Stimulated activated memory B cell treated with anti-CD40 and anti-IgM and Interleukin-4, amounts not matched to agents 10 μg/mL and 1 μg/mL and 100 μg/mL, for 72 hours (primary cell): ENCODE measurements around the gene DNER.

ENCODE experiments used
- ATAC-seq: fragments of 150-1000 bp; cut with Tn5 transposase; 2 replicates; pipeline ENCODE4 v1.10.0; 2021
- H3K27ac Mint-ChIP-seq: one replicate; pipeline ENCODE4 v1.8.0; 2022; ENCODE audit warnings: mild to moderate bottlenecking, mixed read lengths
- H3K27me3 Mint-ChIP-seq: one replicate; pipeline ENCODE4 v1.8.0; 2022; ENCODE audit warnings: mixed read lengths
- H3K36me3 Mint-ChIP-seq: one replicate; pipeline ENCODE4 v1.8.0; 2022; ENCODE audit warnings: mixed read lengths
- H3K4me1 Mint-ChIP-seq: one replicate; pipeline ENCODE4 v1.8.0; 2022; ENCODE audit warnings: mixed read lengths
- H3K4me3 Mint-ChIP-seq: one replicate; pipeline ENCODE4 v1.8.0; 2022; ENCODE audit warnings: mild to moderate bottlenecking, moderate library complexity, mixed read lengths
- H3K9me3 Mint-ChIP-seq: one replicate; pipeline ENCODE4 v1.8.0; 2022; ENCODE audit warnings: mixed read lengths

DNER gene

GRCh38 chr2:229451852-229452251 is 262.5 kb downstream of the DNER start:
- peaks cover 2% of the 10 kb centered on the region for H3K9me3 Mint-ChIP-seq
- peaks cover 19% of the 10 kb centered on the region for H3K27me3 Mint-ChIP-seq
- no peak overlapping the region for H3K4me3 Mint-ChIP-seq
- H3K4me1 Mint-ChIP-seq = no peaks in the 10 kb centered on the region
- H3K36me3 Mint-ChIP-seq = no peaks in the 10 kb centered on the region
- ATAC-seq = no peak
- H3K27ac Mint-ChIP-seq = no peak overlapping the region

GRCh38 chr2:229447227-229447626 is 267.1 kb downstream of the DNER start:
- H3K4me3 Mint-ChIP-seq = no peak overlapping the region

GRCh38 chr2:229446350-229446749 is 268.0 kb downstream of the DNER start:
- H3K27me3 Mint-ChIP-seq = peaks cover 4% of the 10 kb centered on the region
- no peak for ATAC-seq
- no peak overlapping the region for H3K4me3 Mint-ChIP-seq
- no peaks in the 10 kb centered on the region for H3K4me1 Mint-ChIP-seq
- no peaks in the 10 kb centered on the region for H3K36me3 Mint-ChIP-seq
- no peak overlapping the region for H3K27ac Mint-ChIP-seq
- peaks cover 2% of the 10 kb centered on the region for H3K9me3 Mint-ChIP-seq

More at GRCh38 chr2:229447227-229447626, 267.1 kb downstream of the DNER start:
- Mint-ChIP-seq H3K36me3 (no peaks in the 10 kb centered on the region), H3K27me3 (no peaks in the 10 kb centered on the region), H3K9me3 (peaks cover 2% of the 10 kb centered on the region), H3K27ac (no peak overlapping the region), H3K4me1 (no peaks in the 10 kb centered on the region)
- no peak for ATAC-seq

GRCh38 chr2:229445501-229446211 is 268.7 kb downstream of the DNER start:
- peaks cover 11% of the 10 kb centered on the region for H3K27me3 Mint-ChIP-seq
- H3K4me3 Mint-ChIP-seq = no peak overlapping the region
- no peak for ATAC-seq
- no peaks in the 10 kb centered on the region for H3K4me1 Mint-ChIP-seq
- H3K36me3 Mint-ChIP-seq = no peaks in the 10 kb centered on the region
- H3K27ac Mint-ChIP-seq = no peak overlapping the region
- H3K9me3 Mint-ChIP-seq = peaks cover 2% of the 10 kb centered on the region

- H3K27me3 Mint-ChIP-seq = peaks cover 15% of the 10 kb centered on the region
- H3K4me1 Mint-ChIP-seq = no peaks in the 10 kb centered on the region
- ATAC-seq = no peak
- peaks cover 1% of the 10 kb centered on the region for H3K9me3 Mint-ChIP-seq
- H3K4me3 Mint-ChIP-seq = no peak overlapping the region
- no peak overlapping the region for H3K27ac Mint-ChIP-seq
- no peaks in the 10 kb centered on the region for H3K36me3 Mint-ChIP-seq
These were observed 269.3 kb downstream of the DNER start for GRCh38 chr2:229445019-229445418.

- no peak for ATAC-seq
- H3K4me3 Mint-ChIP-seq = no peak overlapping the region
- peaks cover 15% of the 10 kb centered on the region for H3K27me3 Mint-ChIP-seq
- H3K27ac Mint-ChIP-seq = no peak overlapping the region
- H3K4me1 Mint-ChIP-seq = no peaks in the 10 kb centered on the region
- no peaks in the 10 kb centered on the region for H3K9me3 Mint-ChIP-seq
- H3K36me3 Mint-ChIP-seq = no peaks in the 10 kb centered on the region
These were observed 270.6 kb downstream of the DNER start for GRCh38 chr2:229443546-229444268.

- Mint-ChIP-seq H3K4me1 (no peaks in the 10 kb centered on the region), H3K4me3 (no peak overlapping the region)
These were observed 271.2 kb downstream of the DNER start for GRCh38 chr2:229443141-229443540.

GRCh38 chr2:229438430-229439159 is 275.8 kb downstream of the DNER start:
- Mint-ChIP-seq H3K4me1 (no peaks in the 10 kb centered on the region), H3K36me3 (no peaks in the 10 kb centered on the region), H3K27me3 (peaks cover 15% of the 10 kb centered on the region), H3K9me3 (peaks cover 5% of the 10 kb centered on the region), H3K4me3 (no peak overlapping the region), H3K27ac (no peak overlapping the region)
- ATAC-seq = no peak

More at GRCh38 chr2:229443141-229443540, 271.2 kb downstream of the DNER start:
- H3K27ac Mint-ChIP-seq = no peak overlapping the region
- no peaks in the 10 kb centered on the region for H3K36me3 Mint-ChIP-seq
- ATAC-seq = no peak
- H3K9me3 Mint-ChIP-seq = no peaks in the 10 kb centered on the region
- peaks cover 15% of the 10 kb centered on the region for H3K27me3 Mint-ChIP-seq

GRCh38 chr2:229437467-229437866 is 276.9 kb downstream of the DNER start:
- Mint-ChIP-seq H3K27ac (no peak overlapping the region), H3K27me3 (peaks cover 15% of the 10 kb centered on the region)
- ATAC-seq = no peak

GRCh38 chr2:229434187-229434586 is 280.2 kb downstream of the DNER start:
- no peak for ATAC-seq
- peaks cover 5% of the 10 kb centered on the region for H3K9me3 Mint-ChIP-seq
- no peak overlapping the region for H3K4me3 Mint-ChIP-seq
- no peaks in the 10 kb centered on the region for H3K36me3 Mint-ChIP-seq
- no peaks in the 10 kb centered on the region for H3K27me3 Mint-ChIP-seq
- H3K4me1 Mint-ChIP-seq = no peaks in the 10 kb centered on the region
- no peak overlapping the region for H3K27ac Mint-ChIP-seq

More at GRCh38 chr2:229437467-229437866, 276.9 kb downstream of the DNER start:
- no peak overlapping the region for H3K4me3 Mint-ChIP-seq
- peaks cover 5% of the 10 kb centered on the region for H3K9me3 Mint-ChIP-seq
- H3K4me1 Mint-ChIP-seq = no peaks in the 10 kb centered on the region
- no peaks in the 10 kb centered on the region for H3K36me3 Mint-ChIP-seq

- peaks cover 5% of the 10 kb centered on the region for H3K9me3 Mint-ChIP-seq
- no peaks in the 10 kb centered on the region for H3K36me3 Mint-ChIP-seq
- H3K27ac Mint-ChIP-seq = no peak overlapping the region
- no peaks in the 10 kb centered on the region for H3K27me3 Mint-ChIP-seq
- ATAC-seq = no peak
- H3K4me1 Mint-ChIP-seq = no peaks in the 10 kb centered on the region
- H3K4me3 Mint-ChIP-seq = no peak overlapping the region
These were observed 281.0 kb downstream of the DNER start for GRCh38 chr2:229433351-229433750.

- H3K9me3 Mint-ChIP-seq = peaks cover 5% of the 10 kb centered on the region
- no peaks in the 10 kb centered on the region for H3K27me3 Mint-ChIP-seq
- H3K4me1 Mint-ChIP-seq = no peaks in the 10 kb centered on the region
- H3K27ac Mint-ChIP-seq = no peak overlapping the region
- no peak for ATAC-seq
- no peak overlapping the region for H3K4me3 Mint-ChIP-seq
- H3K36me3 Mint-ChIP-seq = no peaks in the 10 kb centered on the region
These were observed 282.9 kb downstream of the DNER start for GRCh38 chr2:229431327-229431954.

- Mint-ChIP-seq H3K4me1 (no peaks in the 10 kb centered on the region), H3K36me3 (no peaks in the 10 kb centered on the region), H3K27me3 (no peaks in the 10 kb centered on the region), H3K9me3 (no peaks in the 10 kb centered on the region), H3K27ac (no peak overlapping the region), H3K4me3 (no peak overlapping the region)
- ATAC-seq = no peak
These were observed 284.8 kb downstream of the DNER start for GRCh38 chr2:229429589-229429988.

GRCh38 chr2:229426464-229426863 is 287.9 kb downstream of the DNER start:
- H3K36me3 Mint-ChIP-seq = no peaks in the 10 kb centered on the region
- H3K4me1 Mint-ChIP-seq = no peaks in the 10 kb centered on the region
- peaks cover 9% of the 10 kb centered on the region for H3K27me3 Mint-ChIP-seq
- no peak overlapping the region for H3K4me3 Mint-ChIP-seq
- no peak overlapping the region for H3K27ac Mint-ChIP-seq
- ATAC-seq = no peak
- peaks cover 2% of the 10 kb centered on the region for H3K9me3 Mint-ChIP-seq

- Mint-ChIP-seq H3K27ac (no peak overlapping the region), H3K36me3 (no peaks in the 10 kb centered on the region), H3K4me1 (no peaks in the 10 kb centered on the region), H3K27me3 (peaks cover 9% of the 10 kb centered on the region), H3K9me3 (peaks cover 3% of the 10 kb centered on the region), H3K4me3 (no peak overlapping the region)
- no peak for ATAC-seq
These were observed 288.8 kb downstream of the DNER start for GRCh38 chr2:229425598-229425997.
